Progenitor cell of endocrine pancreas (in vitro differentiated cells): ENCODE measurements around the gene TMPRSS6. TPM values are rescaled to one million over a fixed set of nuclear protein-coding genes. Genes with fewer than 3 reads are reported as not detected.

ENCODE experiments used
- DNase-seq: peaks from one replicate; pipeline ENCODE4 v3.0.0; 2021; ENCODE audit warnings: low spot score; ENCODE audit not compliant: unreplicated experiment
- H3K27ac Mint-ChIP-seq: 2 replicates; pipeline ENCODE4 v1.8.0; 2021; ENCODE audit warnings: mild to moderate bottlenecking, moderate library complexity, mixed read lengths
- H3K27me3 Mint-ChIP-seq: 2 replicates; pipeline ENCODE4 v1.8.0; 2021; ENCODE audit warnings: mixed read lengths
- H3K36me3 Mint-ChIP-seq: 2 replicates; pipeline ENCODE4 v1.8.0; 2022; ENCODE audit warnings: mixed read lengths; ENCODE audit not compliant: insufficient read depth
- H3K4me1 Mint-ChIP-seq: 2 replicates; pipeline ENCODE4 v1.8.0; 2021; ENCODE audit warnings: low read depth, mixed read lengths
- H3K4me3 Mint-ChIP-seq: 2 replicates; pipeline ENCODE4 v1.8.0; 2021; ENCODE audit warnings: low read depth, mild to moderate bottlenecking, moderate library complexity, mixed read lengths
- H3K9me3 Mint-ChIP-seq: 2 replicates; pipeline ENCODE4 v1.8.0; 2021; ENCODE audit warnings: low read depth, mixed read lengths
- CTCF ChIP-seq: fragments of 200-600 bp; sonication (generic); IDR thresholded peaks from one replicate; pipeline ENCODE4 v1.5.0; 2021; ENCODE audit warnings: antibody characterized with exemption, mild to moderate bottlenecking; ENCODE audit not compliant: unreplicated experiment
- total RNA-seq: library from RNA; stranded (reverse); gene quantifications from 2 replicates; pipeline ENCODE4 v1.2.1, GENCODE V29; 2021

TMPRSS6 gene
- total RNA-seq, 1 donor from 2014 or later = 12.6 TPM

GRCh38 chr22:37091994-37092393 is 17.5 kb downstream of the TMPRSS6 start:
- H3K4me3 Mint-ChIP-seq = no peak overlapping the region
- no peaks in the 10 kb centered on the region for H3K36me3 Mint-ChIP-seq
- peak overlapping the region; percentile 45 for H3K27ac Mint-ChIP-seq
- H3K27me3 Mint-ChIP-seq = peaks cover 20% of the 10 kb centered on the region
- no peaks in the 10 kb centered on the region for H3K9me3 Mint-ChIP-seq
- peaks cover 7% of the 10 kb centered on the region for H3K4me1 Mint-ChIP-seq
- TF ChIP-seq CTCF = no peak
- no peak for DNase-seq

GRCh38 chr22:37090920-37091695 is 18.4 kb downstream of the TMPRSS6 start:
- Mint-ChIP-seq H3K4me3 (no peak overlapping the region), H3K4me1 (peaks cover 7% of the 10 kb centered on the region), H3K9me3 (no peaks in the 10 kb centered on the region), H3K27me3 (peaks cover 13% of the 10 kb centered on the region), H3K36me3 (no peaks in the 10 kb centered on the region), H3K27ac (no peak overlapping the region)
- TF ChIP-seq CTCF = no peak
- no peak for DNase-seq

- no peak for TF ChIP-seq CTCF
- no peaks in the 10 kb centered on the region for H3K36me3 Mint-ChIP-seq
- peaks cover 7% of the 10 kb centered on the region for H3K27me3 Mint-ChIP-seq
- DNase-seq = no peak
- H3K4me3 Mint-ChIP-seq = no peak overlapping the region
- no peak overlapping the region for H3K27ac Mint-ChIP-seq
- peaks cover 3% of the 10 kb centered on the region for H3K4me1 Mint-ChIP-seq
- no peaks in the 10 kb centered on the region for H3K9me3 Mint-ChIP-seq
Measured at GRCh38 chr22:37089434-37089833, 20.1 kb downstream of the TMPRSS6 start.

- Mint-ChIP-seq H3K4me1 (peaks cover 3% of the 10 kb centered on the region), H3K27me3 (peaks cover 4% of the 10 kb centered on the region), H3K9me3 (no peaks in the 10 kb centered on the region), H3K4me3 (no peak overlapping the region), H3K36me3 (no peaks in the 10 kb centered on the region), H3K27ac (no peak overlapping the region)
- TF ChIP-seq CTCF = no peak
- no peak for DNase-seq
Measured at GRCh38 chr22:37088750-37089408, 20.6 kb downstream of the TMPRSS6 start.

DNA sequence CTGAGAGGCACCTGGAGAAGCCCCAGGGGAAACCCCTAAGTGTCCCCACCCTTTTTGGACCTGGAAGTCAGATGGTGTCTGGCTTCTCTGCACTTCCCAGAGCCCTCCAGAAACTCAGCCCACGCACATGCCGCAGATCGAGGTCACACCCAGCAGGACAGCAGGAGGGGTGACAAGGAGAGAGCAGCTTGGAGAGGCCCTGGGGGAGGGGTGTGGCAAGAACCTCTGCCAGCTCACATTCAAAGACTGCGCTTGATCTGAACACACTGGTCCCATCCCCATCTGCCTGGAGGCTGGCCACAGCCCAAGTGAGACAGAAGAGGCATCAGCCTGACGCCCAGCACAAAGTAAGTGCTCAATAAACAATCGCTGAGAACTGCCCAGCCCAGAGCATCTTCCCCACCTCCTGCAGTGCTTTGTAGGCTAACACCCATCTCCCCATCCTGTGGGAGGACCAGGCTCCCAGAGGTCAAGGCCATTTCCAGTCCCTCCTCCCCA is 21.4 kb downstream of the TMPRSS6 start:
- H3K27me3 Mint-ChIP-seq = peaks cover 11% of the 10 kb centered on the region
- H3K27ac Mint-ChIP-seq = no peak overlapping the region

More for the DNA sequence above, 21.4 kb downstream of the TMPRSS6 start:
- Mint-ChIP-seq H3K4me3 (no peak overlapping the region), H3K36me3 (peaks cover 2% of the 10 kb centered on the region), H3K9me3 (no peaks in the 10 kb centered on the region), H3K4me1 (peaks cover 3% of the 10 kb centered on the region)
- no peak for DNase-seq
- TF ChIP-seq CTCF = no peak
